K562 (cell line): ENCODE data around the gene SAP30BP. TPM values are rescaled to one million over a fixed set of nuclear protein-coding genes. Genes with fewer than 3 reads are reported as not detected.

Experiments used
- ATAC-seq: fragments of 200-7000 bp; cut with Tn5 transposase; 3 replicates; pipeline ENCODE4 v1.9.1; 2020; ENCODE audit warnings: moderate library complexity
- BruUV-seq: library from RNA; stranded (reverse); fragments of 400-500 nt; replicated peaks from 2 replicates; lab custom pipeline; 2021; lab: Mats Ljungman, UMichigan
- CTCF ChIA-PET: fragments of 300-600 bp; formaldehyde crosslinking; extraction: SDS; loops from one replicate; lab custom pipeline; 2021; ENCODE audit warnings: low intra/inter-chr PET ratio; lab: Yijun Ruan, JAX
- POLR2A ChIA-PET: fragments of 300-600, 350-650 bp; sonication (Branson Sonifier 250); formaldehyde crosslinking; extraction: SDS; loops from one replicate; lab custom pipeline; 2021; ENCODE audit warnings: antibody characterized with exemption, inconsistent platforms; lab: Yijun Ruan, JAX
- DNase-seq, 4 experiments: peaks; one replicate each; pipeline versions ENCODE4 v3.0.0 to v3.0.0-alpha.2; 2011 to 2018; ENCODE audit warnings: low spot score in 3 of 4, mixed read lengths in 3 of 4; ENCODE audit errors: extremely low read depth in 1 of 4
- FAIRE-seq: peaks from 2 replicates; lab custom pipeline; 2011; peaks lifted over from hg19 to GRCh38; lab: Jason Lieb, UNC
- H2AFZ ChIP-seq: 2 replicates; pipeline ENCODE4 v1.6.0; 2011; ENCODE audit warnings: low read depth, low read length, control low read depth, inconsistent platforms
- H3K27ac ChIP-seq: fragments of 200-600 bp; 3 replicates; pipeline ENCODE4 v1.8.0; 2011; ENCODE audit warnings: low read depth, mild to moderate bottlenecking, control low read depth, inconsistent platforms, low read length, moderate library complexity, mixed read lengths; ENCODE audit errors: extremely low read depth
- H3K27me3 ChIP-seq, 2 experiments: fragments of 300-600 bp in 1 of 2; 2 replicates in 1 of 2; 3 replicates in 1 of 2; pipeline versions ENCODE4 v1.6.0 to v1.8.0; 2011; ENCODE audit warnings: inconsistent platforms in 2 of 2, low read length in 2 of 2, mild to moderate bottlenecking in 1 of 2, mixed read lengths in 1 of 2, moderate library complexity in 1 of 2; ENCODE audit not compliant: control insufficient read depth in 2 of 2, insufficient read depth in 2 of 2
- H3K36me3 ChIP-seq: fragments of 300-600 bp; 3 replicates; pipeline ENCODE4 v1.8.0; 2011; ENCODE audit warnings: mild to moderate bottlenecking, low read length, inconsistent platforms; ENCODE audit not compliant: control insufficient read depth, insufficient read depth
- H3K4me1 ChIP-seq, 2 experiments: fragments of 200-600 bp in 1 of 2; replicated peaks in 1 of 2; 2 replicates in 1 of 2; 3 replicates in 1 of 2; pipeline versions ENCODE4 v1.5.1 to v1.8.0; 2011; ENCODE audit warnings: inconsistent platforms in 2 of 2, low read length in 2 of 2, mild to moderate bottlenecking in 1 of 2, mixed read lengths in 1 of 2, moderate library complexity in 1 of 2; ENCODE audit not compliant: control insufficient read depth in 2 of 2, insufficient read depth in 2 of 2
- H3K4me2 ChIP-seq: 2 replicates; pipeline ENCODE4 v1.6.1; 2011; ENCODE audit warnings: low read length, control low read depth, inconsistent platforms, mixed read lengths; ENCODE audit not compliant: insufficient read depth
- H3K4me3 ChIP-seq: fragments of 200-600 bp; sonication (generic), shearing (Covaris generic); 2 replicates; pipeline ENCODE4 v1.5.1; 2016; ENCODE audit warnings: control low read depth, inconsistent platforms
- H3K79me2 ChIP-seq: fragments of 200-600 bp; 3 replicates; pipeline ENCODE4 v1.8.0; 2011; ENCODE audit warnings: low read length, inconsistent platforms; ENCODE audit not compliant: control insufficient read depth, insufficient read depth
- H3K9ac ChIP-seq, 2 experiments: 2 replicates each; pipeline versions ENCODE4 v1.6.0 to v1.6.1; 2011; ENCODE audit warnings: low read depth in 2 of 2, low read length in 2 of 2, control low read depth in 1 of 2, inconsistent platforms in 1 of 2, mild to moderate bottlenecking in 1 of 2, mixed read lengths in 1 of 2; ENCODE audit not compliant: insufficient read depth in 1 of 2
- H3K9me1 ChIP-seq: one replicate; pipeline ENCODE4 v1.6.0; 2011; ENCODE audit warnings: inconsistent platforms, mild to moderate bottlenecking, low read length, moderate library complexity; ENCODE audit not compliant: control insufficient read depth, insufficient read depth
- H3K9me3 ChIP-seq: replicated peaks from 2 replicates; pipeline ENCODE4 v1.5.1; 2011; ENCODE audit warnings: low read depth, low read length, inconsistent platforms; ENCODE audit not compliant: control insufficient read depth, insufficient read depth
- H4K20me1 ChIP-seq: replicated peaks from 2 replicates; pipeline ENCODE4 v1.6.1; 2011; ENCODE audit warnings: low read length, inconsistent platforms, mixed read lengths; ENCODE audit not compliant: control insufficient read depth, insufficient read depth
- CBFA2T2 ChIP-seq: fragments of 450-650 bp; conservative IDR thresholded peaks from 2 replicates; pipeline ENCODE4 v1.6.1; 2017; ENCODE audit warnings: mild to moderate bottlenecking
- CBFA2T3 ChIP-seq: fragments of 450-650 bp; IDR thresholded peaks from 2 replicates; pipeline ENCODE4 v1.6.1; 2017
- FOSL1 ChIP-seq: fragments of 200-800 bp; sonication (Bioruptor generic); conservative IDR thresholded peaks from 2 replicates; pipeline ENCODE4 v1.6.1; 2016; ENCODE audit warnings: missing genetic modification characterization, missing compliant biosample characterization
- KAT8 ChIP-seq: fragments of 450-650 bp; IDR thresholded peaks from 2 replicates; pipeline ENCODE4 v1.6.1; 2016; ENCODE audit warnings: low read depth, mild to moderate bottlenecking
- MAZ ChIP-seq, 2 experiments: fragments of 450-650 bp in 1 of 2; sonication (generic) in 1 of 2; formaldehyde crosslinking; IDR thresholded peaks in 1 of 2; conservative IDR thresholded peaks in 1 of 2; 2 replicates each; pipeline versions ENCODE4 v1.4.0 to v1.5.0; 2020; ENCODE audit warnings: mild to moderate bottlenecking in 1 of 2, missing genetic modification reagents in 1 of 2
- MYNN ChIP-seq, 2 experiments: sonication (generic); formaldehyde crosslinking in 1 of 2; IDR thresholded peaks; 2 replicates each; pipeline versions ENCODE4 v1.5.0 to v1.6.1; 2016 to 2020; ENCODE audit warnings: antibody characterized with exemption in 1 of 2, missing genetic modification reagents in 1 of 2
- NR3C1 ChIP-seq: sonication (generic); formaldehyde crosslinking; IDR thresholded peaks from 2 replicates; pipeline ENCODE4 v1.8.1; 2022; ENCODE audit warnings: missing genetic modification reagents
- PHF20 ChIP-seq: fragments of 450-650 bp; IDR thresholded peaks from 2 replicates; pipeline ENCODE4 v1.6.1; 2018; ENCODE audit not compliant: partially characterized antibody
- PML ChIP-seq: IDR thresholded peaks from 2 replicates; pipeline ENCODE4 v1.6.1; 2012; ENCODE audit warnings: low read length, inconsistent platforms
- POLR2AphosphoS5 ChIP-seq: IDR thresholded peaks from 2 replicates; pipeline ENCODE4 v1.6.1; 2011; ENCODE audit warnings: mild to moderate bottlenecking, low read depth, low read length, moderate library complexity; ENCODE audit not compliant: control insufficient read depth, insufficient read depth
- POU5F1 ChIP-seq: fragments of 150-350 bp; IDR thresholded peaks from 2 replicates; pipeline ENCODE4 v1.6.1; 2014; ENCODE audit warnings: borderline replicate concordance, low read length, low read depth, mild to moderate bottlenecking; ENCODE audit not compliant: partially characterized antibody
- RBBP5 ChIP-seq: fragments of 200-600 bp; sonication (generic); IDR thresholded peaks from 2 replicates; pipeline ENCODE4 v1.6.1; 2012; ENCODE audit warnings: borderline replicate concordance, mild to moderate bottlenecking, low read length, control low read depth, inconsistent platforms; ENCODE audit not compliant: insufficient read depth, poor library complexity, severe bottlenecking
- STAT5A ChIP-seq: IDR thresholded peaks from 2 replicates; pipeline ENCODE4 v1.6.1; 2012; ENCODE audit warnings: low read length, inconsistent platforms, borderline replicate concordance
- ZBTB17 ChIP-seq: fragments of 450-650 bp; formaldehyde crosslinking; IDR thresholded peaks from 2 replicates; pipeline ENCODE4 v1.4.0; 2020; ENCODE audit warnings: mild to moderate bottlenecking
- ZNF134 ChIP-seq: fragments of 250-450 bp; sonication (Bioruptor Pico); conservative IDR thresholded peaks from 2 replicates; pipeline ENCODE4 v1.4.0; 2020
- ZNF197 ChIP-seq: fragments of 200-800 bp; sonication (Bioruptor generic); IDR thresholded peaks from 2 replicates; pipeline ENCODE4 v1.6.1; 2016; ENCODE audit warnings: low read depth, missing genetic modification characterization, missing compliant biosample characterization
- ZNF253 ChIP-seq: fragments of 250-450 bp; sonication (Bioruptor Pico); conservative IDR thresholded peaks from 2 replicates; pipeline ENCODE4 v1.6.1; 2021; ENCODE audit warnings: mild to moderate bottlenecking
- ZNF282 ChIP-seq: sonication (generic); formaldehyde crosslinking; IDR thresholded peaks from 2 replicates; pipeline ENCODE4 v1.8.1; 2023; ENCODE audit warnings: missing genetic modification reagents
- WGBS: fragments of 100-300 bp; shearing (Covaris generic); methylation state at CpG from one replicate; pipeline ENCODE4 v1.1.6; 2016; ENCODE audit warnings: low coverage, mixed read lengths; ENCODE audit not compliant: insufficient coverage; ENCODE audit errors: missing lambda C conversion rate; 5-methylcytosine and 5-hydroxymethylcytosine counted together
- in situ Hi-C: fragments of 300-500 bp; cut with MboI; formaldehyde crosslinking; loops from 4 replicates; pipeline ENCODE4 v1.15.0; 2018; ENCODE audit warnings: inconsistent platforms, mixed read lengths
- intact Hi-C: fragments of 100-400 bp; cut with micrococcal nuclease; formaldehyde crosslinking; loops from 2 replicates; pipeline ENCODE4 v1.14.2; 2022
- polyA plus RNA-seq, 8 experiments: library from polyadenylated mRNA; depleted of rRNA in 4 of 8; stranded (reverse) in 5 of 8; unstranded in 3 of 8; fragments of >200 nt; fragmentation: Nextera tagmentation in 2 of 8; fragmentation: Illumina TruSeq in 1 of 8; extraction: Ambion mirVana in 2 of 8; extraction: Trizol in 1 of 8; gene quantifications; 2 replicates each; pipeline versions ENCODE4 v1.2.1 to v1.2.3, GENCODE V29; 2011 to 2014; ENCODE audit warnings: inconsistent platforms in 1 of 8, missing spikeins in 1 of 8
- total RNA-seq, 7 experiments: library from RNA; depleted of rRNA in 6 of 7; stranded (reverse); fragments of >200 nt in 6 of 7; fragmentation: Illumina TruSeq in 2 of 7; extraction: Trizol in 2 of 7; gene quantifications; 2 replicates each; pipeline versions ENCODE4 v1.2.1 to v1.2.3, GENCODE V29; 2011 to 2021; ENCODE audit warnings: low replicate concordance in 1 of 7
- TF ChIP-seq, protein P1 (sequence below), 2 experiments: fragments of 450-650 bp in 1 of 2; sonication (generic) in 1 of 2; formaldehyde crosslinking in 1 of 2; IDR thresholded peaks in 1 of 2; conservative IDR thresholded peaks in 1 of 2; 2 replicates each; pipeline versions ENCODE4 v1.6.1 to v1.8.1; 2016 to 2023; ENCODE audit warnings: mild to moderate bottlenecking in 2 of 2, moderate library complexity in 2 of 2, inconsistent platforms in 1 of 2, missing genetic modification reagents in 1 of 2
- TF ChIP-seq, protein P2 (sequence below): sonication (generic); formaldehyde crosslinking; IDR thresholded peaks from 2 replicates; pipeline ENCODE4 v1.8.0; 2022; ENCODE audit warnings: missing genetic modification reagents, mild to moderate bottlenecking, moderate library complexity, borderline replicate concordance

Gene SAP30BP
- total and polyA plus RNA-seq, 9 of the 15 experiments (the other 6 are each of a cell fraction or from before 2014, with no cell fraction given), result 45.3 to 154 (median 71.7) TPM

- Histone ChIP-seq H2AFZ (no peak overlapping the region), H3K27me3 (no peaks in the 10 kb centered on the region), H3K4me1 (peaks cover 0 to 15% of the 10 kb centered on the region in 2 experiments; a peak in 3 of 5 replicates), H3K9me1 (no peaks in the 10 kb centered on the region), H3K9me3 (no peaks in the 10 kb centered on the region), H3K4me3 (no peak overlapping the region), H3K79me2 (no peaks in the 10 kb centered on the region), H3K9ac (peak overlapping the region in 1 of 2 experiments; percentile 76; a peak in 2 of 4 replicates), H3K36me3 (peaks cover 60% of the 10 kb centered on the region), H3K4me2 (no peak overlapping the region), H3K27ac (no peak overlapping the region), H4K20me1 (peaks cover 4% of the 10 kb centered on the region; the same call in 1 of the 2 replicates)
- no peak for FAIRE-seq
- CTCF ChIA-PET, result interaction anchor here (1.0 kb wide), 1 partner anchor 32 kb away, joined by 3 read pairs; no protein-coding TSS in a partner anchor
- POLR2A ChIA-PET, result interaction anchor here (1.6 kb wide), 1 partner anchor 12 kb away, joined by 4 read pairs; no protein-coding TSS in a partner anchor
- WGBS, result 38% methylated on average over 11 of the region's 12 CpGs
- peak in 2 of 4 experiments; percentile 20 to 38 for DNase-seq
- no TSS peak for BruUV-seq
- intact Hi-C loops (no loop called here), in situ Hi-C loops (no loop called here)
- ATAC-seq, result peak; percentile 39
- TF ChIP-seq ZNF253 (no peak), CBFA2T2 (no peak), ZNF282 (CRISPR knock-in tag) (no peak), POU5F1 (no peak), NR3C1 (no peak), KAT8 (no peak), FOSL1 (peak; percentile 55), RBBP5 (no peak), STAT5A (no peak), ZNF197 (no peak), CBFA2T3 (peak; percentile 42; the same call in 1 of the 2 replicates), POLR2AphosphoS5 (peak; percentile 11; the same call in 1 of the 2 replicates), PHF20 (no peak), MYNN (IDR thresholded peaks at IDR 0.05) (peak; percentile 41; the same call in 1 of the 2 replicates), MYNN (CRISPR knock-in tag; IDR thresholded peaks at IDR 0.05) (no peak), PML (no peak), ZNF134 (CRISPR knock-in tag) (no peak), ZBTB17 (CRISPR knock-in tag) (no peak), MAZ (CRISPR knock-in tag; conservative IDR thresholded peaks at IDR 0.05 in 1 of 2, IDR thresholded peaks at IDR 0.05 in 1 of 2) (peak in 1 of 2 experiments; percentile 39; a peak in 1 of 4 replicates)
- TF ChIP-seq, protein P1, sequence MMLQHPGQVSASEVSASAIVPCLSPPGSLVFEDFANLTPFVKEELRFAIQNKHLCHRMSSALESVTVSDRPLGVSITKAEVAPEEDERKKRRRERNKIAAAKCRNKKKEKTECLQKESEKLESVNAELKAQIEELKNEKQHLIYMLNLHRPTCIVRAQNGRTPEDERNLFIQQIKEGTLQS (IDR thresholded peaks at IDR 0.05), result no peak
- TF ChIP-seq, protein P1 (CRISPR knock-in tag; conservative IDR thresholded peaks at IDR 0.05), result no peak
- TF ChIP-seq, protein P2, sequence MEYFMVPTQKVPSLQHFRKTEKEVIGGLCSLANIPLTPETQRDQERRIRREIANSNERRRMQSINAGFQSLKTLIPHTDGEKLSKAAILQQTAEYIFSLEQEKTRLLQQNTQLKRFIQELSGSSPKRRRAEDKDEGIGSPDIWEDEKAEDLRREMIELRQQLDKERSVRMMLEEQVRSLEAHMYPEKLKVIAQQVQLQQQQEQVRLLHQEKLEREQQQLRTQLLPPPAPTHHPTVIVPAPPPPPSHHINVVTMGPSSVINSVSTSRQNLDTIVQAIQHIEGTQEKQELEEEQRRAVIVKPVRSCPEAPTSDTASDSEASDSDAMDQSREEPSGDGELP (CRISPR knock-in tag), result no peak
These were observed 40.0 kb downstream of the SAP30BP start for GRCh38 chr17:75707079-75707571.
